Measurements from ENCODE around the gene ING3. TPM values are rescaled to one million over a fixed set of nuclear protein-coding genes. Genes with fewer than 3 reads are reported as not detected.

ING3 gene
- total RNA-seq, 1 experiment from 2014 or later: 12.6 TPM

DNA sequence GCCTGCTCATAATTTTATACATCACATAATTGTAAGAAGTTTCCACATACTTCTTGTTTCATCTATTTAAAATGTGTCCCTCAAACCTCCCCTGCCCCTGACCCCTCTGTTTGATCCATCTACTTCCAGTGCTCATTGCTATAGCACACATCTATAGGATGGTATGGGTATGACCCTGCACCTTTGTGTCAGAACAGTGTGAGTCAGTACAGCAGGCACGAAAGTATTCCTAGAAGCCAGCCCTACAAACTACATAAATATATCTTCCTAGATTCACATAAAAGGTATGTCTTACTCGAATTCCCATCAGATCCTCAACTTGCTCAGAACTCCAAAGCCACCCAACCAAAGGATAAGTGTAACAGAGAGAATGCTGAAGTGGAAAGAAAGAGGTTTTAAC is 25.7 kb upstream of the ING3 start:
- H3K4me3 Mint-ChIP-seq: no peak overlapping the region
- CTCF ChIA-PET: no interaction called here

GRCh38 chr7:120925392-120925791 is 25.2 kb upstream of the ING3 start:
- no peaks in the 10 kb centered on the region for H3K27me3 Mint-ChIP-seq (ENCODE audit: low read depth)

More for the DNA sequence above, 25.7 kb upstream of the ING3 start:
- DNase-seq (ENCODE audit: low spot score) (no peak), ATAC-seq (no peak)
- no peaks in the 10 kb centered on the region for H3K9me3 Mint-ChIP-seq
- H3K27ac Mint-ChIP-seq: no peak overlapping the region
- peaks cover 28% of the 10 kb centered on the region for H3K4me1 Mint-ChIP-seq
- POLR2A ChIA-PET: no interaction called here
- no peaks in the 10 kb centered on the region for H3K27me3 Mint-ChIP-seq (ENCODE audit: low read depth)
- no peaks in the 10 kb centered on the region for H3K36me3 Mint-ChIP-seq
- TF ChIP-seq KAT7 (CRISPR knock-in tag; IDR thresholded peaks at IDR 0.05; ENCODE audit: borderline replicate concordance) (no peak), ESRRA (CRISPR knock-in tag; IDR thresholded peaks at IDR 0.05; ENCODE audit: borderline replicate concordance) (no peak), ZNF416 (CRISPR knock-in tag; IDR thresholded peaks at IDR 0.05) (no peak), ETV6 (CRISPR knock-in tag; IDR thresholded peaks at IDR 0.05) (no peak), USF2 (CRISPR knock-in tag; IDR thresholded peaks at IDR 0.05) (no peak), NR3C1 (CRISPR knock-in tag; conservative IDR thresholded peaks at IDR 0.05; ENCODE audit: low read depth) (no peak), NFATC4 (CRISPR knock-in tag; IDR thresholded peaks at IDR 0.05) (no peak), GRHL2 (CRISPR knock-in tag; IDR thresholded peaks at IDR 0.05; ENCODE audit: insufficient replicate concordance, severe bottlenecking) (no peak), ZNF671 (CRISPR knock-in tag; IDR thresholded peaks at IDR 0.05) (no peak), RORB (CRISPR knock-in tag; IDR thresholded peaks at IDR 0.05) (no peak), CREM (CRISPR knock-in tag; IDR thresholded peaks at IDR 0.05) (no peak)
- TF ChIP-seq, protein P1, sequence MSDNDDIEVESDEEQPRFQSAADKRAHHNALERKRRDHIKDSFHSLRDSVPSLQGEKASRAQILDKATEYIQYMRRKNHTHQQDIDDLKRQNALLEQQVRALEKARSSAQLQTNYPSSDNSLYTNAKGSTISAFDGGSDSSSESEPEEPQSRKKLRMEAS (CRISPR knock-in tag; IDR thresholded peaks at IDR 0.05): no peak
- TF ChIP-seq, protein P2, sequence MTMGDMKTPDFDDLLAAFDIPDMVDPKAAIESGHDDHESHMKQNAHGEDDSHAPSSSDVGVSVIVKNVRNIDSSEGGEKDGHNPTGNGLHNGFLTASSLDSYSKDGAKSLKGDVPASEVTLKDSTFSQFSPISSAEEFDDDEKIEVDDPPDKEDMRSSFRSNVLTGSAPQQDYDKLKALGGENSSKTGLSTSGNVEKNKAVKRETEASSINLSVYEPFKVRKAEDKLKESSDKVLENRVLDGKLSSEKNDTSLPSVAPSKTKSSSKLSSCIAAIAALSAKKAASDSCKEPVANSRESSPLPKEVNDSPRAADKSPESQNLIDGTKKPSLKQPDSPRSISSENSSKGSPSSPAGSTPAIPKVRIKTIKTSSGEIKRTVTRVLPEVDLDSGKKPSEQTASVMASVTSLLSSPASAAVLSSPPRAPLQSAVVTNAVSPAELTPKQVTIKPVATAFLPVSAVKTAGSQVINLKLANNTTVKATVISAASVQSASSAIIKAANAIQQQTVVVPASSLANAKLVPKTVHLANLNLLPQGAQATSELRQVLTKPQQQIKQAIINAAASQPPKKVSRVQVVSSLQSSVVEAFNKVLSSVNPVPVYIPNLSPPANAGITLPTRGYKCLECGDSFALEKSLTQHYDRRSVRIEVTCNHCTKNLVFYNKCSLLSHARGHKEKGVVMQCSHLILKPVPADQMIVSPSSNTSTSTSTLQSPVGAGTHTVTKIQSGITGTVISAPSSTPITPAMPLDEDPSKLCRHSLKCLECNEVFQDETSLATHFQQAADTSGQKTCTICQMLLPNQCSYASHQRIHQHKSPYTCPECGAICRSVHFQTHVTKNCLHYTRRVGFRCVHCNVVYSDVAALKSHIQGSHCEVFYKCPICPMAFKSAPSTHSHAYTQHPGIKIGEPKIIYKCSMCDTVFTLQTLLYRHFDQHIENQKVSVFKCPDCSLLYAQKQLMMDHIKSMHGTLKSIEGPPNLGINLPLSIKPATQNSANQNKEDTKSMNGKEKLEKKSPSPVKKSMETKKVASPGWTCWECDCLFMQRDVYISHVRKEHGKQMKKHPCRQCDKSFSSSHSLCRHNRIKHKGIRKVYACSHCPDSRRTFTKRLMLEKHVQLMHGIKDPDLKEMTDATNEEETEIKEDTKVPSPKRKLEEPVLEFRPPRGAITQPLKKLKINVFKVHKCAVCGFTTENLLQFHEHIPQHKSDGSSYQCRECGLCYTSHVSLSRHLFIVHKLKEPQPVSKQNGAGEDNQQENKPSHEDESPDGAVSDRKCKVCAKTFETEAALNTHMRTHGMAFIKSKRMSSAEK (CRISPR knock-in tag; IDR thresholded peaks at IDR 0.05; ENCODE audit: borderline replicate concordance): no peak
- TF ChIP-seq, protein P3, sequence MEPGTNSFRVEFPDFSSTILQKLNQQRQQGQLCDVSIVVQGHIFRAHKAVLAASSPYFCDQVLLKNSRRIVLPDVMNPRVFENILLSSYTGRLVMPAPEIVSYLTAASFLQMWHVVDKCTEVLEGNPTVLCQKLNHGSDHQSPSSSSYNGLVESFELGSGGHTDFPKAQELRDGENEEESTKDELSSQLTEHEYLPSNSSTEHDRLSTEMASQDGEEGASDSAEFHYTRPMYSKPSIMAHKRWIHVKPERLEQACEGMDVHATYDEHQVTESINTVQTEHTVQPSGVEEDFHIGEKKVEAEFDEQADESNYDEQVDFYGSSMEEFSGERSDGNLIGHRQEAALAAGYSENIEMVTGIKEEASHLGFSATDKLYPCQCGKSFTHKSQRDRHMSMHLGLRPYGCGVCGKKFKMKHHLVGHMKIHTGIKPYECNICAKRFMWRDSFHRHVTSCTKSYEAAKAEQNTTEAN (CRISPR knock-in tag; IDR thresholded peaks at IDR 0.05): no peak
- TF ChIP-seq, protein P4, sequence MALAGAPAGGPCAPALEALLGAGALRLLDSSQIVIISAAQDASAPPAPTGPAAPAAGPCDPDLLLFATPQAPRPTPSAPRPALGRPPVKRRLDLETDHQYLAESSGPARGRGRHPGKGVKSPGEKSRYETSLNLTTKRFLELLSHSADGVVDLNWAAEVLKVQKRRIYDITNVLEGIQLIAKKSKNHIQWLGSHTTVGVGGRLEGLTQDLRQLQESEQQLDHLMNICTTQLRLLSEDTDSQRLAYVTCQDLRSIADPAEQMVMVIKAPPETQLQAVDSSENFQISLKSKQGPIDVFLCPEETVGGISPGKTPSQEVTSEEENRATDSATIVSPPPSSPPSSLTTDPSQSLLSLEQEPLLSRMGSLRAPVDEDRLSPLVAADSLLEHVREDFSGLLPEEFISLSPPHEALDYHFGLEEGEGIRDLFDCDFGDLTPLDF (CRISPR knock-in tag; IDR thresholded peaks at IDR 0.05): no peak

More at GRCh38 chr7:120925392-120925791, 25.2 kb upstream of the ING3 start:
- ATAC-seq (no peak; the same call in 1 of the 2 replicates), DNase-seq (ENCODE audit: low spot score) (no peak)
- TF ChIP-seq FOXK1 (CRISPR knock-in tag; IDR thresholded peaks at IDR 0.05) (no peak), NFATC4 (CRISPR knock-in tag; IDR thresholded peaks at IDR 0.05) (no peak), ZNF423 (CRISPR knock-in tag; IDR thresholded peaks at IDR 0.05) (no peak), GTF2I (CRISPR knock-in tag; conservative IDR thresholded peaks at IDR 0.05) (no peak), CREM (CRISPR knock-in tag; IDR thresholded peaks at IDR 0.05) (no peak), MYBL2 (CRISPR knock-in tag; IDR thresholded peaks at IDR 0.05) (no peak), NR2C2 (CRISPR knock-in tag; IDR thresholded peaks at IDR 0.05) (no peak), ZBTB21 (CRISPR knock-in tag; IDR thresholded peaks at IDR 0.05; ENCODE audit: borderline replicate concordance) (no peak)
- TF ChIP-seq, protein P2 (CRISPR knock-in tag; IDR thresholded peaks at IDR 0.05; ENCODE audit: borderline replicate concordance): no peak
- TF ChIP-seq, protein P1 (CRISPR knock-in tag; IDR thresholded peaks at IDR 0.05): no peak
- TF ChIP-seq, protein P5, sequence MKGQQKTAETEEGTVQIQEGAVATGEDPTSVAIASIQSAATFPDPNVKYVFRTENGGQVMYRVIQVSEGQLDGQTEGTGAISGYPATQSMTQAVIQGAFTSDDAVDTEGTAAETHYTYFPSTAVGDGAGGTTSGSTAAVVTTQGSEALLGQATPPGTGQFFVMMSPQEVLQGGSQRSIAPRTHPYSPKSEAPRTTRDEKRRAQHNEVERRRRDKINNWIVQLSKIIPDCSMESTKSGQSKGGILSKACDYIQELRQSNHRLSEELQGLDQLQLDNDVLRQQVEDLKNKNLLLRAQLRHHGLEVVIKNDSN (CRISPR knock-in tag; IDR thresholded peaks at IDR 0.05): no peak
- peaks cover 28% of the 10 kb centered on the region for H3K4me1 Mint-ChIP-seq
- H3K4me3 Mint-ChIP-seq: no peak overlapping the region
- H3K27ac Mint-ChIP-seq: no peak overlapping the region
- H3K9me3 Mint-ChIP-seq: no peaks in the 10 kb centered on the region
- no peaks in the 10 kb centered on the region for H3K36me3 Mint-ChIP-seq
- ChIA-PET POLR2A (no interaction called here), CTCF (no interaction called here)
